Progenitor cell of endocrine pancreas (in vitro differentiated cells): ENCODE measurements around the gene POFUT2. TPM values are rescaled to one million over a fixed set of nuclear protein-coding genes. Genes with fewer than 3 reads are reported as not detected.

Source experiments
- DNase-seq: peaks from one replicate; pipeline ENCODE4 v3.0.0; 2021; ENCODE audit warnings: low spot score; ENCODE audit not compliant: unreplicated experiment
- H3K27ac Mint-ChIP-seq: 2 replicates; pipeline ENCODE4 v1.8.0; 2021; ENCODE audit warnings: mild to moderate bottlenecking, moderate library complexity, mixed read lengths
- H3K27me3 Mint-ChIP-seq: 2 replicates; pipeline ENCODE4 v1.8.0; 2021; ENCODE audit warnings: mixed read lengths
- H3K36me3 Mint-ChIP-seq: 2 replicates; pipeline ENCODE4 v1.8.0; 2022; ENCODE audit warnings: mixed read lengths; ENCODE audit not compliant: insufficient read depth
- H3K4me1 Mint-ChIP-seq: 2 replicates; pipeline ENCODE4 v1.8.0; 2021; ENCODE audit warnings: low read depth, mixed read lengths
- H3K4me3 Mint-ChIP-seq: 2 replicates; pipeline ENCODE4 v1.8.0; 2021; ENCODE audit warnings: low read depth, mild to moderate bottlenecking, moderate library complexity, mixed read lengths
- H3K9me3 Mint-ChIP-seq: 2 replicates; pipeline ENCODE4 v1.8.0; 2021; ENCODE audit warnings: low read depth, mixed read lengths
- CTCF ChIP-seq: fragments of 200-600 bp; sonication (generic); IDR thresholded peaks from one replicate; pipeline ENCODE4 v1.5.0; 2021; ENCODE audit warnings: antibody characterized with exemption, mild to moderate bottlenecking; ENCODE audit not compliant: unreplicated experiment
- total RNA-seq: library from RNA; stranded (reverse); gene quantifications from 2 replicates; pipeline ENCODE4 v1.2.1, GENCODE V29; 2021

Gene POFUT2
- total RNA-seq, 1 donor from 2014 or later = 47.8 TPM

GRCh38 chr21:45234127-45234526 lies 53.6 kb downstream of the POFUT2 start:
- Mint-ChIP-seq H3K27me3 (peaks cover 4% of the 10 kb centered on the region), H3K4me3 (no peak overlapping the region), H3K4me1 (peaks cover 3% of the 10 kb centered on the region), H3K9me3 (peaks cover 8% of the 10 kb centered on the region), H3K27ac (no peak overlapping the region), H3K36me3 (no peaks in the 10 kb centered on the region)
- TF ChIP-seq CTCF = no peak
- DNase-seq = no peak

- TF ChIP-seq CTCF = no peak
- Mint-ChIP-seq H3K4me1 (peaks cover 3% of the 10 kb centered on the region), H3K36me3 (no peaks in the 10 kb centered on the region), H3K4me3 (no peak overlapping the region), H3K27ac (no peak overlapping the region), H3K9me3 (no peaks in the 10 kb centered on the region), H3K27me3 (peaks cover 4% of the 10 kb centered on the region)
- no peak for DNase-seq
Observed at GRCh38 chr21:45231705-45232104, 56.0 kb downstream of the POFUT2 start.

DNA sequence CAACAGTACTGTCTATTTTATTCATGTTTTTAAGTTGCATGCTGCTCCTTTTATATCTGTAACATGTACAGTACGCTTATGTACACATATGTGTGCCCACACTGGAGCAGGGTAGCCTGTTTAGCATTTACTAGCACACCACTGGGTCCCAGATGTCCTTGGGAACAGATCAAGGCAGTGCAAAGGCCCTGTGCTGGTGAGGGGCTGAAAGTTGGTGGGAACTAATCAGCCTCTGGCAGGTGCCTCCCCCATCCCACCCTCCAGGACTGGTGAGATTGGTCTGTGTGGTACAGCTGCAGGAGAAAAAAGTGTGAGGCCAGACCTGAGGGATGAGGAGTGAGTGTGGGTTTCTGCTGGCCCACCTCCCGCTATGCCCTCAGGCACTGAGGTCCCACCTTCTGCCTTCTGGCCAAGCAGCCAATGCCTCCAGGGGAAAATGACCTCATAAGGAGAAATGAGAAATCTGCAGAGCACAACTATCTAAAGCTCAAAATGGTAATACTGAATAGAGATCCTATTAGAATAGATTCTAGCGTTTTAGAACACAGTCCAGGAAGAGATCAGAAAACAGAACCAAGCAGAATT lies 58.9 kb downstream of the POFUT2 start:
- no peaks in the 10 kb centered on the region for H3K27me3 Mint-ChIP-seq
- no peak for DNase-seq
- no peaks in the 10 kb centered on the region for H3K36me3 Mint-ChIP-seq
- no peak overlapping the region for H3K4me3 Mint-ChIP-seq
- no peak for TF ChIP-seq CTCF
- no peak overlapping the region for H3K27ac Mint-ChIP-seq
- H3K9me3 Mint-ChIP-seq = no peaks in the 10 kb centered on the region
- peaks cover 3% of the 10 kb centered on the region for H3K4me1 Mint-ChIP-seq

- no peak overlapping the region for H3K27ac Mint-ChIP-seq
Observed at GRCh38 chr21:45228171-45228641, 59.5 kb downstream of the POFUT2 start.

DNA sequence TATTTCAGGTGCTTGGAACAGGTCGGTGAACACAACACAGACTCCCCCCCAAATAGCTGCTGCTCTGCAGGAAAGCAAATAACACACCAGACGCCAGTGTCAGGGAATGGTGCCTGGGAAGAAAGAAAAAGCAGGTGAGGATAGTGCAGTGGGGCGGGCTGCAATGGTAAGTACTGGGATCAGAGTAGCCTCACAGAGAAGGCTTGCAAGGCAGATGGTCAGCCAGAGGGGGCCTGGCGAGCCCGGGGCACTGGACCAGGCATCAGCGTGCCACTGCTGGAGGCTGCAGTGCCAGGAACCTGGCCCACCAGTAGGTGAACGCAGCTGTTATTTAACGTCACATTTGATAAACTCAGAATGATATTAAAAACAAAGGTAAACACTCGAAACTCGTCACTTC lies 60.0 kb downstream of the POFUT2 start:
- H3K4me1 Mint-ChIP-seq = peaks cover 3% of the 10 kb centered on the region
- no peak for DNase-seq
- H3K27me3 Mint-ChIP-seq = no peaks in the 10 kb centered on the region
- H3K27ac Mint-ChIP-seq = no peak overlapping the region
- no peak overlapping the region for H3K4me3 Mint-ChIP-seq
- no peaks in the 10 kb centered on the region for H3K9me3 Mint-ChIP-seq
- TF ChIP-seq CTCF = no peak
- no peaks in the 10 kb centered on the region for H3K36me3 Mint-ChIP-seq

More at GRCh38 chr21:45228171-45228641, 59.5 kb downstream of the POFUT2 start:
- no peaks in the 10 kb centered on the region for H3K27me3 Mint-ChIP-seq
- no peaks in the 10 kb centered on the region for H3K36me3 Mint-ChIP-seq
- no peak overlapping the region for H3K4me3 Mint-ChIP-seq
- no peak for DNase-seq
- no peaks in the 10 kb centered on the region for H3K9me3 Mint-ChIP-seq
- peaks cover 3% of the 10 kb centered on the region for H3K4me1 Mint-ChIP-seq
- TF ChIP-seq CTCF = no peak
